Heart left ventricle (tissue), 13 donors: ENCODE data around the gene RINL.

Experiments used
- POLR2A ChIP-seq, 2 donors: fragments of 450-650 bp; IDR thresholded peaks; one replicate each; pipeline ENCODE4 v1.6.1; 2017; ENCODE audit warnings: antibody characterized with exemption in 2 of 2, mild to moderate bottlenecking in 2 of 2, moderate library complexity in 2 of 2
- TF ChIP-seq, protein P1 (sequence below), 12 donors: fragments of 200-600 bp; sonication (generic) in 4 of 12; IDR thresholded peaks; one replicate each; pipeline versions ENCODE4 v1.5.0 to v1.8.0; 2018 to 2022; ENCODE audit warnings: antibody characterized with exemption in 12 of 12, mild to moderate bottlenecking in 5 of 12
- donor health status: ischemic (EF 13 %, LVEDD 7.1; RV severe dilation, severe dysfunction).
- donor health status: DM: no; HTN: yes; CAD: no.
- donor health status: DM: no; HTN: no; CAD: no.
- donor health status: ischemic (EF 25% LVEDD 6.9; RV normal size, moderate dysfunction).
- donor health status: ischemic (EF 25% LVEDD 5.7; RV mildly dilated, moderate dysfunction).
- donor health status: ischemic (EF 35%, LVEDD 5.7; RV mildly dilated, moderate dysfunction).
- donor health status: nonischemic (EF 11% LVEDD 7.7; RV severe dilation, severe dysfunction).
- donor health status: DM: yes; HTN: yes; CAD: no.
- donor health status: PGD.
- donor health status: ischemic (EF 29% LVEDD 5.4; RV normal size, mild dysfunction).
- donor health status: nonischemic (EF 23%, LVEDD 6.1; RV moderate dilation, normal function).

DNA sequence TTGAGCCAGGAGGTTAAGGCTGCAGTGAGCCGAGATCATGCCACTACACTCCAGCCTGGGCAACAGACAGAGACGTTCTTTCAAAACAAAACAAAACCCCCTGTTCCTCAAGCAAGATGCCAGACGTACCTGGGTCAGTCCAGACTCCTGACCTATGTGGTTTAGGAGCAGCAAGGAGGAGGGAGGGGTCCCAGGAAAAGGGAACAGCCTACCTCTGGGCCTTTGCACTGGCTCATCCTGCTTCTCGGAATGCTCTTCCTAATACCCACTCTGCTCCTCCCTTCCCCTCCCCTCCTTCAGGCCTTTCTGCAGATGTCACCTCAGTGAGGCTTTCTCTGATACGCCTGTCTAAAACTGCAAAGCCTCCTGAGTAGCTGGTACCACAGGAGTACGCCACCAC is 9.5 kb downstream of the RINL start:
- TF ChIP-seq, protein P1, sequence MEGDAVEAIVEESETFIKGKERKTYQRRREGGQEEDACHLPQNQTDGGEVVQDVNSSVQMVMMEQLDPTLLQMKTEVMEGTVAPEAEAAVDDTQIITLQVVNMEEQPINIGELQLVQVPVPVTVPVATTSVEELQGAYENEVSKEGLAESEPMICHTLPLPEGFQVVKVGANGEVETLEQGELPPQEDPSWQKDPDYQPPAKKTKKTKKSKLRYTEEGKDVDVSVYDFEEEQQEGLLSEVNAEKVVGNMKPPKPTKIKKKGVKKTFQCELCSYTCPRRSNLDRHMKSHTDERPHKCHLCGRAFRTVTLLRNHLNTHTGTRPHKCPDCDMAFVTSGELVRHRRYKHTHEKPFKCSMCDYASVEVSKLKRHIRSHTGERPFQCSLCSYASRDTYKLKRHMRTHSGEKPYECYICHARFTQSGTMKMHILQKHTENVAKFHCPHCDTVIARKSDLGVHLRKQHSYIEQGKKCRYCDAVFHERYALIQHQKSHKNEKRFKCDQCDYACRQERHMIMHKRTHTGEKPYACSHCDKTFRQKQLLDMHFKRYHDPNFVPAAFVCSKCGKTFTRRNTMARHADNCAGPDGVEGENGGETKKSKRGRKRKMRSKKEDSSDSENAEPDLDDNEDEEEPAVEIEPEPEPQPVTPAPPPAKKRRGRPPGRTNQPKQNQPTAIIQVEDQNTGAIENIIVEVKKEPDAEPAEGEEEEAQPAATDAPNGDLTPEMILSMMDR (IDR thresholded peaks at IDR 0.05) = no peak
- TF ChIP-seq POLR2A (IDR thresholded peaks at IDR 0.05) = no peak
